Uterus (tissue), 4 donors: ENCODE results near the gene LCN10. TPM values are rescaled to one million over a fixed set of nuclear protein-coding genes. Genes with fewer than 3 reads are reported as not detected.

Experiments
- DNase-seq, 2 donors: peaks; one replicate each; pipeline ENCODE4 v3.0.0-alpha.2; 2019 to 2020
- H3K27ac ChIP-seq, 2 donors: fragments of 200-600 bp; sonication (generic); 1 replicate in 1 of 2; 2 replicates in 1 of 2; pipeline ENCODE4 v1.5.1; 2016 to 2018
- H3K27me3 ChIP-seq, 2 donors: fragments of 200-600 bp; sonication (generic); one replicate each; pipeline ENCODE4 v1.5.1; 2018 to 2019; ENCODE audit warnings: control low read depth in 1 of 2
- H3K36me3 ChIP-seq, 2 donors: fragments of 200-600 bp; sonication (generic); one replicate each; pipeline ENCODE4 v1.5.1; 2019; ENCODE audit warnings: control low read depth in 1 of 2
- H3K4me1 ChIP-seq, 2 donors: fragments of 200-600 bp; sonication (generic); one replicate each; pipeline ENCODE4 v1.5.1; 2018 to 2019; ENCODE audit warnings: control low read depth in 1 of 2
- H3K4me3 ChIP-seq, 2 donors: fragments of 200-600 bp; sonication (generic); 1 replicate in 1 of 2; 2 replicates in 1 of 2; pipeline ENCODE4 v1.5.1; 2018 to 2019; ENCODE audit warnings: mild to moderate bottlenecking in 1 of 2
- H3K9me3 ChIP-seq, 2 donors: fragments of 200-600 bp; sonication (generic); one replicate each; pipeline ENCODE4 v1.5.1; 2019; ENCODE audit warnings: control low read depth in 1 of 2
- CTCF ChIP-seq, 4 experiments: fragments of 200-600 bp in 2 of 4; fragments of 450-650 bp in 2 of 4; sonication (generic) in 2 of 4; IDR thresholded peaks; one replicate each; pipeline ENCODE4 v1.5.1; 2016 to 2019; ENCODE audit warnings: antibody characterized with exemption in 4 of 4, mild to moderate bottlenecking in 2 of 4, moderate library complexity in 1 of 4
- POLR2A ChIP-seq, 2 donors: fragments of 450-650 bp; IDR thresholded peaks; one replicate each; pipeline ENCODE4 v1.6.1; 2016; ENCODE audit warnings: antibody characterized with exemption in 2 of 2, mild to moderate bottlenecking in 1 of 2, moderate library complexity in 1 of 2
- intact Hi-C: fragments of 100-400 bp; cut with DNase I; formaldehyde crosslinking; loops from one replicate; pipeline ENCODE4 v1.15.1; 2023; ENCODE audit warnings: low total_unique reads
- microRNA-seq: library from miRNA; unstranded; fragments of <30 nt; microRNA quantifications from one replicate; pipeline ENCODE4, GENCODE V29; 2016; ENCODE audit warnings: borderline microRNAs expressed, borderline replicate concordance
- small RNA-seq: library from RNA; depleted of rRNA; stranded (forward); fragments of <200 nt; gene quantifications from one replicate; pipeline ENCODE3, GENCODE V24; 2016
- total RNA-seq, 4 donors: library from RNA; depleted of rRNA in 3 of 4; stranded (reverse); fragments of >200 nt in 3 of 4; gene quantifications; one replicate each; pipeline versions ENCODE4 v1.1.0 to v1.2.4, GENCODE V29; 2014 to 2023
- donor health status: DM: yes; HTN: yes; CAD: no.

Gene LCN10
- total RNA-seq, 4 donors from 2014 or later: 0.55 to 81.4 (median 20.4) TPM

DNA sequence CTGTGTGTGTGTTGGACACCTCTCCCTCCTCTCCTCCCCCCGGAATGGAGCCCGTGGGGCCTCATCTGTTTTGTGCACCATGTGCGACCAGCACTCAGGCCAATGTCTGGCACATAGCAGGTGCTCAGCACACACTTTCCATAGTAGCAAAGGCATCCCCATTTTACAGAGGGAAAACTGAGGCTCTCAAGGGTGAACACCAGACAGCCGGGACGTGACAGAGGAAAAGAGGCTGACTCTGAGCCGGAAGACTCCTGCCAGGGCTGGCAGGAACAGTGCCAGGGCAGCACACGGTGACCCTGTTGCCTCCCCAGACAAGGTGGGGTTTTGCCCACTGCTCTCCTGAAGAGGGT lies 53.7 kb downstream of the LCN10 start:
- peaks cover 0 to 19% of the 10 kb centered on the region in 2 donors for H3K4me1 ChIP-seq

DNA sequence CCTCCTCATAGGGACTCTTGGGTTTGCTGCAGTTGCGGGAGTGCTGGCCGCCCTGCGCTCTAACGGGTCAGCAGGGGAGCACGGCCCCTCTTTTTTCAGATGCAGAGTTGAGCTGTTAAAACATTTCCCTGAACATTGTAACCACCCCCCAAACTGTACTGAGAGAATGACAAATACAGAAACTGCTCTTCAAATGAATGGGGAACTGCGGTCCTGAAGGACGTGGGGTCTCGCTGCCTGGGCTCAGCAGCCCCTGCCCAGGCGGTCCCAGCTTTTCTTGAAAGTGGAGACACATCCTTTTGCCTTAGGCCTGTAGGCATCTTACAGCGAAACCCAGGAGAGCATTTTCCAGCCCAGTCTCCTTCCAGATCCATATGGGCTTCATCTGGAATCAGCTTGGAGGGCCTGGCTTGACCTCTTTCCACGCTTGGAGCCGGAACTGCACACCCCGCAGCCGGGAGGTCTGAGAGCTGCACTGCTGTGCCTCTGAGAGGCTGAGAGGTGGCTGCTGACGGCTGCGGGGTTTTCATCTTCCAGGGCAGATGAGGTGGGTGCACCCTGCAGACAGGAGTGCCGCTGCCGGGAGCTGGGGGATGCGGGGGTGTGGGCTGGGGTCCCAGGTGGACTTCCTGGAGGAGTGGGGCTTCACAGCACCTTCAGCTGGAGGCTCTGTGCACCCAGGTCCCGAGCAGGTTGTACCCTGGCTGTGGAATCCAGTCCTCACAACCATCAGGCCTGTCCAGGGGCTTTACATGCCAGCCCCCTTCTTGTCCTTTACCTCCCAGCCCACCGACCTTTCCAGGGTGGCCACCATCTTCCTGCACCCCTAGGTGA lies 54.2 kb downstream of the LCN10 start:
- Histone ChIP-seq H3K27ac (peak overlapping the region in 1 of 2 donors; percentile 77), H3K9me3 (no peaks in the 10 kb centered on the region), H3K36me3 (no peaks in the 10 kb centered on the region), H3K27me3 (no peaks in the 10 kb centered on the region), H3K4me3 (no peak overlapping the region), H3K4me1 (peaks cover 0 to 19% of the 10 kb centered on the region in 2 donors)
- TF ChIP-seq POLR2A (IDR thresholded peaks at IDR 0.05) (no peak), CTCF (IDR thresholded peaks at IDR 0.05) (no peak)
- no peak for DNase-seq
- intact Hi-C loops: no loop called here

More for the DNA sequence above, 53.7 kb downstream of the LCN10 start:
- Histone ChIP-seq H3K9me3 (no peaks in the 10 kb centered on the region), H3K27me3 (no peaks in the 10 kb centered on the region), H3K4me3 (no peak overlapping the region), H3K36me3 (no peaks in the 10 kb centered on the region), H3K27ac (no peak overlapping the region)
- intact Hi-C loops: no loop called here
- no peak for DNase-seq
- TF ChIP-seq CTCF (IDR thresholded peaks at IDR 0.05) (no peak), POLR2A (IDR thresholded peaks at IDR 0.05) (no peak)

Small RNA genes lying within 50 kb of the gene (microRNA-seq; reads per million reads assigned to microRNA genes)
- gene MIR6722: not detected

Small RNA genes lying within 50 kb of the gene (small RNA-seq; reads per million reads assigned to genes)
- gene ATP6V1G1P3 (not detected), gene MIR6722 (not detected)

Other genes with a start within 250 kb of the LCN10 start
- gene NOTCH1, start 196.9 kb downstream of the LCN10 start, total RNA-seq: 100 to 1,000 TPM in 1 of 4 donors, 10 to 100 TPM in 3; 19.7 to 109 (median 35.6) TPM
- 1,000 to 10,000 TPM in 1 of 4 donors, 100 to 1,000 TPM in 3; 119 to 1,791 (median 307) TPM for gene EGFL7, start 80.0 kb downstream of the LCN10 start, total RNA-seq
- gene AGPAT2, start 55.5 kb downstream of the LCN10 start, total RNA-seq: 10 to 100 TPM; 22.7 to 45.1 (median 38.6) TPM
- 10 to 100 TPM in 3 of 4 donors, 1 to 10 TPM in 1; 3.2 to 26.3 (median 21.0) TPM for gene DIPK1B, start 30.4 kb downstream of the LCN10 start, total RNA-seq
- 100 to 1,000 TPM in 2 of 4 donors, 10 to 100 TPM in 1, 1 to 10 TPM in 1; 1.2 to 164 (median 89.7) TPM for gene LCN6, start 5.6 kb upstream of the LCN10 start, total RNA-seq
- under 1 TPM in 1 of 4 donors, not detected in 3; 0.27 TPM for gene LCN8, start 15.3 kb upstream of the LCN10 start, total RNA-seq
- not detected for gene LCN15, start 21.6 kb upstream of the LCN10 start, total RNA-seq
- gene TMEM141, start 48.4 kb upstream of the LCN10 start, total RNA-seq: 10 to 100 TPM in 3 of 4 donors, 1 to 10 TPM in 1; 3.5 to 48.9 (median 32.0) TPM
- 1 to 10 TPM in 2 of 4 donors, not detected in 2; 2.0 TPM for gene CCDC183, start 53.4 kb upstream of the LCN10 start, total RNA-seq
- gene RABL6, start 65.0 kb upstream of the LCN10 start, total RNA-seq: 10 to 100 TPM; 28.8 to 57.9 (median 39.6) TPM
- 1 to 10 TPM in 3 of 4 donors, not detected in 1; 1.3 to 3.6 (median 3.6) TPM for gene AJM1, start 99.5 kb upstream of the LCN10 start, total RNA-seq
- 10 to 100 TPM; 12.4 to 55.5 (median 31.4) TPM for gene PHPT1, start 106.5 kb upstream of the LCN10 start, total RNA-seq
- 1 to 10 TPM in 2 of 4 donors, under 1 TPM in 1, not detected in 1; 0.26 to 4.3 (median 4.2) TPM for gene MAMDC4, start 109.4 kb upstream of the LCN10 start, total RNA-seq
- 100 to 1,000 TPM in 3 of 4 donors, 10 to 100 TPM in 1; 75.6 to 244 (median 144) TPM for gene EDF1, start 123.4 kb upstream of the LCN10 start, total RNA-seq
- gene TRAF2, start 143.6 kb upstream of the LCN10 start, total RNA-seq: 10 to 100 TPM in 3 of 4 donors, under 1 TPM in 1; 0.88 to 22.1 (median 11.9) TPM
- gene FBXW5, start 201.8 kb upstream of the LCN10 start, total RNA-seq: 100 to 1,000 TPM in 1 of 4 donors, 10 to 100 TPM in 3; 67.4 to 111 (median 75.3) TPM
- not detected for gene C8G, start 202.3 kb upstream of the LCN10 start, total RNA-seq
- gene LCN12, start 209.3 kb upstream of the LCN10 start, total RNA-seq: 10 to 100 TPM in 2 of 4 donors, 1 to 10 TPM in 1, not detected in 1; 5.4 to 43.2 (median 10.3) TPM
- gene PTGDS, start 234.6 kb upstream of the LCN10 start, total RNA-seq: 100 to 1,000 TPM in 1 of 4 donors, 10 to 100 TPM in 3; 13.5 to 116 (median 58.8) TPM
- 1 to 10 TPM in 1 of 4 donors, under 1 TPM in 3; under 0.01 to 6.9 (median 0.54) TPM for gene LCNL1, start 240.1 kb upstream of the LCN10 start, total RNA-seq
- 10 to 100 TPM; 14.2 to 39.5 (median 18.8) TPM for gene PAXX, start 249.5 kb upstream of the LCN10 start, total RNA-seq